Measurements from ENCODE around the gene WIPI1. TPM values are rescaled to one million over a fixed set of nuclear protein-coding genes. Genes with fewer than 3 reads are reported as not detected.
A peak's percentile ranks its signal among the peaks of the same experiment; 100 is the strongest.

The WIPI1 gene
- total and polyA plus RNA-seq, 10 of the 15 experiments (the other 5 are each of a cell fraction or from before 2014, with no cell fraction given) = 6.5 to 44.5 (median 26.2) TPM

GRCh38 chr17:68460715-68461114 is 3.4 kb upstream of the WIPI1 start (continued):
- TF ChIP-seq CBFB (IDR thresholded peaks at IDR 0.05; ENCODE audit: low read depth) (no peak), RUNX3 (IDR thresholded peaks at IDR 0.05; ENCODE audit: low read length) (peak; percentile 75), ZBTB4 (CRISPR knock-in tag; IDR thresholded peaks at IDR 0.05) (no peak), MEF2A (IDR thresholded peaks at IDR 0.05; ENCODE audit: insufficient read depth, low read depth, low read length) (peak; percentile 62; the same call in 1 of the 2 replicates), E2F4 (IDR thresholded peaks at IDR 0.05; ENCODE audit: low read depth, low read length) (no peak), BCL11A (IDR thresholded peaks at IDR 0.05; ENCODE audit: low read depth, low read length) (no peak), EP300 (IDR thresholded peaks at IDR 0.05; ENCODE audit: borderline replicate concordance in 1 of 2, control insufficient read depth in 1 of 2, low read depth in 2 of 2, low read length in 2 of 2) (peak; percentile 32 to 66; a peak in 2 of 4 replicates), SMAD5 (IDR thresholded peaks at IDR 0.05; ENCODE audit: low read depth) (no peak), NFYA (IDR thresholded peaks at IDR 0.05; ENCODE audit: borderline replicate concordance, low read depth, low read length) (no peak), BACH1 (IDR thresholded peaks at IDR 0.05; ENCODE audit: borderline replicate concordance) (no peak), ZBTB33 (IDR thresholded peaks at IDR 0.05) (no peak), E2F8 (IDR thresholded peaks at IDR 0.05; ENCODE audit: low read depth, partially characterized antibody) (no peak), EZH2 (IDR thresholded peaks at IDR 0.05; ENCODE audit: borderline replicate concordance, control insufficient read depth, low read depth, low read length) (no peak), PML (IDR thresholded peaks at IDR 0.05; ENCODE audit: low read length) (peak; percentile 27; the same call in 1 of the 2 replicates), POLR2A (IDR thresholded peaks at IDR 0.05; ENCODE audit: low read depth, low read length) (no peak), JUNB (IDR thresholded peaks at IDR 0.05) (peak; percentile 33)
- TF ChIP-seq, protein P1, sequence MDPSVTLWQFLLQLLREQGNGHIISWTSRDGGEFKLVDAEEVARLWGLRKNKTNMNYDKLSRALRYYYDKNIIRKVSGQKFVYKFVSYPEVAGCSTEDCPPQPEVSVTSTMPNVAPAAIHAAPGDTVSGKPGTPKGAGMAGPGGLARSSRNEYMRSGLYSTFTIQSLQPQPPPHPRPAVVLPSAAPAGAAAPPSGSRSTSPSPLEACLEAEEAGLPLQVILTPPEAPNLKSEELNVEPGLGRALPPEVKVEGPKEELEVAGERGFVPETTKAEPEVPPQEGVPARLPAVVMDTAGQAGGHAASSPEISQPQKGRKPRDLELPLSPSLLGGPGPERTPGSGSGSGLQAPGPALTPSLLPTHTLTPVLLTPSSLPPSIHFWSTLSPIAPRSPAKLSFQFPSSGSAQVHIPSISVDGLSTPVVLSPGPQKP (IDR thresholded peaks at IDR 0.05; ENCODE audit: low read depth, low read length) = no peak
- TF ChIP-seq, protein P2, sequence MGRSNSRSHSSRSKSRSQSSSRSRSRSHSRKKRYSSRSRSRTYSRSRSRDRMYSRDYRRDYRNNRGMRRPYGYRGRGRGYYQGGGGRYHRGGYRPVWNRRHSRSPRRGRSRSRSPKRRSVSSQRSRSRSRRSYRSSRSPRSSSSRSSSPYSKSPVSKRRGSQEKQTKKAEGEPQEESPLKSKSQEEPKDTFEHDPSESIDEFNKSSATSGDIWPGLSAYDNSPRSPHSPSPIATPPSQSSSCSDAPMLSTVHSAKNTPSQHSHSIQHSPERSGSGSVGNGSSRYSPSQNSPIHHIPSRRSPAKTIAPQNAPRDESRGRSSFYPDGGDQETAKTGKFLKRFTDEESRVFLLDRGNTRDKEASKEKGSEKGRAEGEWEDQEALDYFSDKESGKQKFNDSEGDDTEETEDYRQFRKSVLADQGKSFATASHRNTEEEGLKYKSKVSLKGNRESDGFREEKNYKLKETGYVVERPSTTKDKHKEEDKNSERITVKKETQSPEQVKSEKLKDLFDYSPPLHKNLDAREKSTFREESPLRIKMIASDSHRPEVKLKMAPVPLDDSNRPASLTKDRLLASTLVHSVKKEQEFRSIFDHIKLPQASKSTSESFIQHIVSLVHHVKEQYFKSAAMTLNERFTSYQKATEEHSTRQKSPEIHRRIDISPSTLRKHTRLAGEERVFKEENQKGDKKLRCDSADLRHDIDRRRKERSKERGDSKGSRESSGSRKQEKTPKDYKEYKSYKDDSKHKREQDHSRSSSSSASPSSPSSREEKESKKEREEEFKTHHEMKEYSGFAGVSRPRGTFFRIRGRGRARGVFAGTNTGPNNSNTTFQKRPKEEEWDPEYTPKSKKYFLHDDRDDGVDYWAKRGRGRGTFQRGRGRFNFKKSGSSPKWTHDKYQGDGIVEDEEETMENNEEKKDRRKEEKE (IDR thresholded peaks at IDR 0.05) = no peak
